ENCODE results near the gene CEP112.

GRCh38 chr17:65885541-65886312 is 306.2 kb downstream of the CEP112 start:
- TF ChIP-seq CTCF (IDR thresholded peaks at IDR 0.05) (no peak), POLR2A (IDR thresholded peaks at IDR 0.05) (no peak)
